HG02763 (cell line): Measurements from ENCODE around the gene PLAAT5.
"Not testable (repeated sequence)": the region's sequence is repeated elsewhere in the genome, so short reads cannot be mapped to it uniquely, and the experiment has no call there.

Source experiments
- ATAC-seq: cut with Tn5 transposase; IDR thresholded peaks from one replicate; pipeline ENCODE4 v1.9.1; 2021; ENCODE audit warnings: mild to moderate bottlenecking, moderate library complexity; ENCODE audit not compliant: unreplicated experiment

The PLAAT5 gene, protein sequence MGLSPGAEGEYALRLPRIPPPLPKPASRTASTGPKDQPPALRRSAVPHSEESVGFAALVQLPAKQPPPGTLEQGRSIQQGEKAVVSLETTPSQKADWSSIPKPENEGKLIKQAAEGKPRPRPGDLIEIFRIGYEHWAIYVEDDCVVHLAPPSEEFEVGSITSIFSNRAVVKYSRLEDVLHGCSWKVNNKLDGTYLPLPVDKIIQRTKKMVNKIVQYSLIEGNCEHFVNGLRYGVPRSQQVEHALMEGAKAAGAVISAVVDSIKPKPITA

DNA sequence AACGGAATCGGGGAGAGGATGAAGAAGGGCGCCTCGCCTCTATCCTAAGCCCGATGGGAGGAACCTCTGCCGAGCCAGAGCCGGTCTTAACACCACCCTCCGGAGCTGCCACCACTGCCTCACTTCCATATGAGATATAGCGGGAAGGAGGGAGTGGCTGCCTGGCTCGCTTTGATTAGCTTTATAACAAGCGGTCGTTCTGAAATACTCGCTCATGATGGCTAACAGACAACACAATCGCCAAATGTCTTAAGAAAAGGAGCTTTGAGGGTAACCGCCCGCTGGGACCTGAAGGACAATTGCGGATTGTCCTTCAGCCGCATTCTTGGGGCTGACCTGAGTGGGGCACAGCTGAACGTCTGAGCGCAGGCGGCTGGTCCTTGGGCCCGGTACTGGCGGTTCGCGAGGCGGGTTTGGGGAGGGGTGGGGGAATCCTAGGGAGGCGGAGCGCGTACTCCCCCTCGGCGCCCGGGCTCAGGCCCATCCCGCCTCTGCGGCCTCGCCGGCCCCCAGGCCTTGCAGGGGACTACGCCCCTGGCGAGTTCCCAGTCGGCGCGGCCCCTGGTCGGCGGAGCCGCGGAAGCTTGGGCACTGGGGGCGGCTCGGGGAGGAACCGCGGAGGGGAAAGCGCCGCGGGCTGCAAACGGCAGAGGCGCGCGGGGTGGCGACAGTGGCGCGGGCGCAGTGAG is at the start of gene PLAAT5:
PLAAT5 (minus strand) TSS at position 617 of the 689 bp plus-strand sequence; CDS start at position 484, 133 bp downstream.
- no peak for ATAC-seq

DNA sequence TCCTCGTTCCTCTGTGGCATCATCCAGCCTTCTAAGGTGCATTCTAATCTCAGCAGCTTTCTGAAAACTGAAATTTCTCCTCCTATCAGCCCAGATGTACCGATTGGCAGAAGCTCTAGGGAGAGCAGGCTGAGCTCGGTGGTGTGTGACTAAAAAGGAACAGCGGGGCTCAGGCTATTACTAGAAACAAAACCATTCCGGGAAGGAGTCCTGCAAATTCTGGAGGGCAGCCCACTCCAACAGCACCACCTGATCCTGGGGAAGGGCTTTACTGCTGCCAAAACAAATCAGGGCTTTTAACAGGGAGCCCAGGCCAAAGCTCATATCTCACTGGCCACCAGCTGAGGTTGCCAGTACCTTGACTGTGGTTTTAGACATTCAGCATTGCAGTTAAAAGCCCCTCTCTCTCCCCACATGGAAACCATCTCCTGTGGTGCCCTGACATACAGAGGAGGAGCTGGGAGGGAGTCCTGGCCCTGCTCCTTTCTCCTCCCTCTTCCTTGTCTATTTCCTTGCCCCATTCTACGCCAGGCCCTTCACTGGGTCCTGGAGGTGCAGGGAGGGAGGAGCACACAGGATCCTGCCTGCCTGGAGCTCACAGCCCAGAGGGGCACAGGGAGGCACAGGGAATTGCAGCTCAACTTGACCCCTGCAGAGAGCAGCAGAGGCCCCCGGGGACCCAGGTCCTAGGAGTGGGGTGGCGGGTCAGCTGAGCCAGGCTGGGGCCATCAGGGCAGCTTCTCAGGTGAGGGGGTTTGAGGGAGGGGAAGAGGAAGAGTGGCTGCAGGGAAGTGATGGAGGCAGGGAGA is 46.5 kb upstream of the PLAAT5 start:
- no peak for ATAC-seq

DNA sequence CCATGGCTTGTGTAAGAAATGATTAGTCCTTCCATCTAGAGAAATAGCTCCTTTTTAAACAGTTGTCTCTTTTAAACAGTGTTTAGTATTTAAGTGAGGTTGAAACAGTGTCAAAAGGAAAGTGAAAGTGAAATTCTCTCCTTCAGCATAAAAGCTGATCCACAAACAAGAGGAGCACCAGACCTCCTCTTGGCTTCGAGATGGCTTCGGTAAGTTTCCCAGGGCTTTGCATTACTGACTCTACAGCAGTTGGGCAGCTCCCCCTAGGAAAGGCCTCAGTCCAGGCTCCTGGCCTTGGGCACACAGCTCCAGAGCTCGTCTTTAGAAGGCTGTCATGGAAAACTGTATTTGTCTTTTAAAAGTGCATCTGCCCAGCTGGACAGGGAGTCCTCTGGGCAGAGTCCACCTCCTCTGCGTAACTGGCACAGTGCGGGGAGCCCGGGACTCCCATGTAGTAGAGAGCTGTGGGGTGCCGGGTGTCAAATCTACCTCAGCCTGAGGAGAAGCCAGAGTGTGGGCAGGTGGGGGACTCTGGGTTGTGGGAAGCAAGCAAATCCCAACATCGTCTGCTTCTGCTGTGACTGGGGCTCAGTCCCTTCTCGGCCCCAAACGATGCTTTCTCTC is 45.8 kb upstream of the PLAAT5 start, which contains the start of gene PLAAT4:
PLAAT4 (plus strand) TSS at position 140 of the 624 bp plus-strand sequence; CDS start at position 201, 61 bp downstream.
- ATAC-seq: no peak

DNA sequence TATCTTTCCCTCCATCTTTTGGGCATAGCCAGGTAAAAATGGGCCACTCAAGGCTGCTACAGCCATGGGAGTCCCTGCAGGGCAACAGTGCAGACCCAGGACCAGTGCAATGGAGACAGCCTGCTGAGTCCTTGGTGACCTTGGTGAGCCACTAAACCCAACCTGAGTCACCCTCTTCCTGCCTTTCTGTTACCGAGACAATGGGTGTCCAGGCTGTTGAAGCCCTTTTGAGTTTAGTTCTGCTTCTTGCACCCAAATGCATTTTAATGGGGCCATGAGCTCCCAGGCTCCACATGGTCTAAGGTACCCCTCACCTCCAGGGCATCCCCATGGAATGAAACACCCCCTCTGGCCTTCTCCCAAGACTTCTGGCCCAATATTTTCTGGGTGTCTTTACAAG is 44.8 kb upstream of the PLAAT5 start:
- no peak for ATAC-seq

DNA sequence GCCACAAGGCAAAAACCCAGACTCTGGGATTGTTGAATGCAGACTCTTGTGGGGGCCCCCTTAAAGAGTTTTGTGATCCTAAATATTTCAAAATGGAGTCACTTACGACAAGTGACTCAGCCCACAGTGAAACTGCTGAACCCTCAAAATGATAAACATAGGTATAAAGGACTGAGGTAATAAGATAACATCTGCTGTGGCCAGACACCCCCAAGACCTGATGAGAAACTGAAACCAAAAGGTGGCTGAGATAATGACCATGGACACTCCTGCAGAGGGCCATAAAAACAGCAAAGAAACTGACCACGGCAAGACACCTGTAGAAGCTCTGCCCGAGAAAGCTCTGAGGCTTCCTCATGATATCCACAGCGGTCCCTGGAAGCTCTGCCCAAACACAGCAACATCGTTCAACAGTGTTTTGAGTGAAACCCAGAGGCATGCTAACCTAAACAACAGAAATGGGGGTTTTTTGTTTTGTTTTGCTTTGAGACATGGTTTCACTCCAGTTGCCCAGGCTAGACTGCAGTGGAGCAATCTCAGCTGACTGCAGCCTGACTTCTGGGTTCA is 44.0 kb upstream of the PLAAT5 start:
- no peak for ATAC-seq

DNA sequence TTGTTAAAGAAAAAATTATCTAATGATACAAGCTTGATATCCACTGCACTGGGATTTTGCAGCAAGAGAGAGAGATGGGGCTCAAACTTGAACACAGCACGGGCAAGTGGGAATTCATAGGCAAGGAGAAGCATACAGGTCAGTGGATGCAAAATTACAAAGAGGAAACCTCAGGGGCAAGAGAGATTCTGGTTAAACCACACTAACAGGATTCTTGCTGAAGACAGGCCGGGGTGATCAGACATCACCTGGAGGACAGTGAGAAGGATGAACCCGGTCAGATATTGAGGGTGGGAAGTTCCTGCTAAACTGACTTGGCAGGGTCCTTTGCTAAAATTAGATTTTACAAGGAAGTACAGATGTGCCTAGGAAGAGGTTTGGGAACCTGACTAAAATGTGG is 43.1 kb upstream of the PLAAT5 start:
- no peak for ATAC-seq

DNA sequence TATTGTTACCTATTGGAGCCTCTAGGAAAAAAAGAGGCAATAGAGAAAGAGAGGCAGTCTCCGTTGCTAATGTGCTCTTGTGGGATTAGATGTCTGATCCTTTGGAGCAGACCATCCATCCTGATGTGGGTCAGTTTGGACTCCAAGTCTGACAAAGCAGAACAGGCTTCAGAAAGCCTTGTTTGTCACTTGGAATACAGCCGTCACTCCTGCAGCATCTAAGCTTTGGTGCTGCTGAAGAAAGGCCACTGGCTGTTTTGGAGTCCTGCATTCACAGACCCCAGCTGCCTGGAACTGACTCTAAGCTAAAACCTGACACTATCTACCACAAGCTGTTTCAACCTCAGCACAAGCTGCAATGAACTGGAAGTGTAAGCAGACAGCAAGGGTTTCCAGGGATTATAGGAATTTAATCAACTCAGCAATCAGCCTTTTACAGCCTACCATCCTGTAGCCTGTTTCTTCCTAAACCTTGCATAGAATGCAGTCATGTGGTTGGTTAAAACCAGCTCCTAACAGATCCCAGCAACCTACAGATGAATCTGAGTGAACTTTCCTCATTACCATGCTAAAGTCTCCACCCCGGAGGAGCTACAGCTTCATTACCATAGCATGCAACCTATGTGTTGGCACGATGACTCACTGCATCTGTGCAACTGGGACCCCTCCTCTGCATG is 42.0 kb upstream of the PLAAT5 start:
- no peak for ATAC-seq

DNA sequence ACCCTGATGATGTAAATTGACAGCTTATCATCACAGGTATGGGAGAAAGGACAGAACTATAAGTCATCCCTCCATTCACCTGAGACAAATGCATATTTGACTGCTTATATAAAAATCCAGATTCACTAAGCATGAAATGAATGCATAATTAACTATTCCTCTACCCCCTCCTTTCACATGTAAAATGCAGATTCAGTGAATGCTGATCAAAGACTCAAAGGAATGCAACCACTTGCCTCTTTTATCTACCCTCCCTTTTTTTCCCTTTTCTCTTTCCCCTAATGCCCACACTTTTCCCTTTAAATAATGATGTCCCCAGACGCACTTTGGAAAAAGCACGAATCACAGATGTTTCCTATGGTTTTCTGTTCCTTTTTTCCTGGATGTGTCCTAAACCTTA is 41.1 kb upstream of the PLAAT5 start:
- no peak for ATAC-seq

DNA sequence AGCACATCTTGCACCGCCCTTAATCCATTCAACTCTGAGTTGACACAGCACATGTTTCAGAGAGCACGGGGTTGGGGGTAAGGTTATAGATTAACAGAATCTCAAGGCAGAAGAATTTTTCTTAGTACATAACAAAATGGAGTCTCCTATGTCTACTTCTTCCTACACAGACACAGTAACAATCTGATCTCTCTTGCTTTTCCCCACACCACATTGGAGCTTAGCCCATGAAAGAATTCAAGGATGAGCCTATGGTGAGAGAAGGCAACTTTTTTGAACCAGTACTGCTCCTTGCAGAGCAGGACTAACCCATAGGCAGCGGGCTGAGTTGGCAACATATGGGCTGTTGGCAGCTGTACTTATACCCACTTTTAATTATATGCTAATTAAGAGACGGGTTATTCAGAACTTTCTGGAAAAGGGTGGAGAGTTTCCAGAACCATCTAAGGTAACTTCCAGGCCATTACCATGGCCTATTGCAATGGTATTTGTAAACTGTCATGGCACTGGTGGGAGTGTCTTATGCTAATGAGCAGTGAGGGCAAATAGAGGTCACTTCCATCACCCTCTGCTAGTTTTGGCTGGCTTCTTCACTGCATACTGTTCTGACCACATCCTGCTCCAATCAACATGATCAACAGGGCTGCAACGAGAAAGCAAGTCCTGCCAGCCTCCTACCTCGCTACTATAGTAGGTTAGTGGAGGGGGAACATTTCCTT is 40.3 kb upstream of the PLAAT5 start:
- ATAC-seq: peak; percentile 78

DNA sequence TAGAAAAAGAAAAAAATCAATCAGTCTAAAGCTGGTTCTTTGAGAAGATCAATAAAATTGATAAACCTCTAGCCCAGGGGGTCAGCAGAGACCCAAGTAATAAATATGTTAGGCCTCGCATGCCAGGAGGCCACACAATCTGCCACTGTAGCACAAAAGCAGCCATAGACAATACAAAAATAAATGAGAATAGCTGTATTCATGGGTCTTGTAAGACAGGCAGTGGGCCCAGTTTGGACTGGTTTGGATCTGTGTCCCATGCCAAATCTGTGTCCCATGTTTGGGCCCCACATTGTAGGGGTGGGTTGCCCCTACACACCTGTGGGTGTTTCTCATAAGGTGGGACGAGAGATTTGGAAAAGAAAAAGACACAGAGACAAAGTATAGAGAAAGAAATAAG is 39.1 kb upstream of the PLAAT5 start:
- ATAC-seq: no peak

DNA sequence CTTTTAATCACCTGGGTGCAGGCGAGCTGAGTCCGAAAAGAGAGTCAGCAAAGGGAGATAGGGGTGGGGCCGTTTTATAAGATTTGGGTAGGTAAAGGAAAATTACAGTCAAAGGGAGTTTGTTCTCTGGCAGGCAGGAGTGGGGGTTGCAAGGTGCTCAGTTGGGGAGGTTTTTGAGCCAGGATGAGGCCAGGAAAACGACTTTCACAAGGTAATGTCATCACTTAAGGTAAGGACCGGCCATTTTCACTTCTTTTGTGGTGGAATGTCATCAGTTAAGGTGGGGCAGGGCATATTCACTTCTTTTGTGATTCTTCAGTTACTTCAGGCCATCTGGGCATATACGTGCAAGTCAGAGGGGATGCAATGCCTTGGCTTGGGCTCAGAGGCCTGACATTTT is 38.4 kb upstream of the PLAAT5 start:
- not testable (repeated sequence) for ATAC-seq

DNA sequence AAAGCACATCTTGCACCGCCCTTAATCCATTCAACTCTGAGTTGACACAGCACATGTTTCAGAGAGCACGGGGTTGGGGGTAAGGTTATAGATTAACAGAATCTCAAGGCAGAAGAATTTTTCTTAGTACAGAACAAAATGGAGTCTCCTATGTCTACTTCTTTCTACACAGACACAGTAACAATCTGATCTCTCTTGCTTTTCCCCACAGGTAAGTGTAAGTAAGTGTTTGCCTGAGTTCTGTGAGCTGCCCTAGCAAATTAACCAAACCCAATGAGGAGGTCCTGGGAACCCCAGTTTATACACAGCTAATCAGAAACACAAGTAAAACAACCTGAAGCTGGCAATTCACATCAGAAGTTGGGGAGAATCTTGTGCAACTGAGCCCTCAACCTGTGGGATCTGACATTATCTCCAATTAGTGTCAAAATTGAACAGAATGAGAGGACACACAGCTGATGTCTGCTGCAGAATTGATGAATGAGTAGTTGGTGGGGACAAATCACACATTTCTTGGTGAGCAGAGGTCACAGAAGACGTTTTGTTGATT is 37.8 kb upstream of the PLAAT5 start:
- ATAC-seq: not testable (repeated sequence)

DNA sequence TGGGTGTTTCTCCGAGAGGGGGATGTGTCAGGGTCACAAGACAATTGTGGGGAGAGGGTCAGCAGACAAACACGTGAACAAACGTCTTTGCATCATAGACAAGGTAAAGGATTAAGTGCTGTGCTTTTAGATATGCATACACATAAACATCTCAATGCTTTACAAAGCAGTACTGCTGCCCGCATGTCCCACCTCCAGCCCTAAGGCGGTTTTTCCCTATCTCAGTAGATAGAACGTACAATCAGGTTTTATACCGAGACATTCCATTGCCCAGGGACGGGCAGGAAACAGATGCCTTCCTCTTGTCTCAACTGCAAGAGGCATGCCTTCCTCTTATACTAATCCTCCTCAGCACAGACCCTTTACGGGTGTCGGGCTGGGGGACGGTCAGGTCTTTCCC is 37.2 kb upstream of the PLAAT5 start:
- ATAC-seq: not testable (repeated sequence)

DNA sequence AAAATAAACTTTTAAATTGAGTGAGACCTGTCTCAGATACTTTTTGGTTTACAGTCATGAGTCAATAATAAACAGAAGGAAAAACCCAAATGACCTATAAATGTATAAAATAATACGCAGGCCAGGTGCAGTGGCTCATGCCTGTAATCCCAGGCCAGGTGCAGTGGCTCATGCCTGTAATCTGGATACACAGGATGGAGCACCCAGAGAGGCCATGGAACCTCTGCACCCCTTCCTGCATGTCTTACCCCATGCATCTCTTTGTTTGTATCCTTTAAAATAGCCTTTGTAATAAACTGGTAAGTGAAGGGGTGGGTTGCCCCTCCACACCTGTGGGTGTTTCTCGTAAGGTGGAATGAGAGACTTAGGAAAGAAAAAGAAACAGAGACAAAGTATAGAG is 36.7 kb upstream of the PLAAT5 start:
- ATAC-seq: no peak

DNA sequence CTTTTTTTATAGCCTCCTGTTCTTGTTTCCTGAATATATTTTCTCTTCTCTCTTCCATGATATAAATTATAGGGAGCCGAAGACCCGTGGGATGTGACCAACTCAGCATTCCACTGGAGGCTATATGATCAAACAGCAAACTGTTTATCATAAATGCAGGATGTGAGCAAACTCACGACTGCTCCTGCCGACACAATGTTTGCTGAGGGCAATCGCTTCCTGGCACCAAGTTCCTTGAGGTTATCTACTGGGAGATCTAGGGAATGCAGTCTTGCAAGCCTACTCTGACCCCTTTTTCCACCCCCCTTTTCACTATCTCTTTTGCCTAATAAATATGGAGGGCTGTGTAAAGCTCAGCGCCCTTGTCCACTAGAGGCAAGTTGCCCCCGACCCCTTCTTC is 32.2 kb upstream of the PLAAT5 start:
- ATAC-seq: no peak

DNA sequence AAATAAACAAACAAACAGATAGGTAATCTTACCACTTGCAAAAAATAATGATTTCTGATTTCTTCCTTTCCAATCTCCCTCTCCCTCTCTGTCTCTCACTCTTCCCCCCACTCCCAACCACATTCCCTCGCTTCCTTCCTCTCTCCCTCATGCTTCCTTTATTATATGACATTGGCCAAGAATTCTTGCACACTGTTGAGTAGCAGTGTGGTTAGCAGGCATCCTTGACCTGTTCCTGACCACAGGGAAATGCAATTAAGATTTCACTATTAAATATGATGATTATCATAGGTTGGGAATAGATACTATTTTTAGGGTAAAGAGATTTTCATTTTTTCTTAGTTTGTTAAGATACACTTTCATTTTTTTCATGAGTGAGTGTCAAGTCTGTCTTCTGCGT is 30.9 kb upstream of the PLAAT5 start:
- ATAC-seq: no peak

DNA sequence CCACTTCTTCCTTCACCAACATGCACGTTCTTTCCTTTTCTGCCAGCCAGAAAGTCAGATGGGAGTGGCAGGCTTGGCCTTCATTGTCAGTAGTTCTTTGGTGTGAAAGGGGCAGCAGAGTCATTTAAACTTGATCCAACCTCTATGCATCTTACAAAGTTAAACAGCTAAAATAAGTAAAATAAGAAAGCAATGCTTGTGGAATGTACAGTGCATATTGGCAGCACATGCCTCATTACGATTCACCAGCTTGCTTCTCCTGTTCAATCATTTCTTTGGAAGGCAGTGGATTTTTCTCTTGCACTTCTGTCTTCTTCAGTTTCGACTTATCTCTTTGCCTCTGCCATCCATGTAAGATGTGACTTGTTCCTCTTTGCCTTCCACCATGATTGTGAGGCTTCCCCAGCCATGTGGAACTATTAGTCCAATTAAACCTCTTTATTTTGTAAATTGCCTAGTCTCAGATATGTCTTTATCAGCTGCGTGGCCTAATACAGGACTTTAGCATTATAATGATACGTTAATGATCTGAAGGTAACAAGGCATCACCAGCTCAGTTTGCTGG is 29.7 kb upstream of the PLAAT5 start:
- ATAC-seq: no peak

DNA sequence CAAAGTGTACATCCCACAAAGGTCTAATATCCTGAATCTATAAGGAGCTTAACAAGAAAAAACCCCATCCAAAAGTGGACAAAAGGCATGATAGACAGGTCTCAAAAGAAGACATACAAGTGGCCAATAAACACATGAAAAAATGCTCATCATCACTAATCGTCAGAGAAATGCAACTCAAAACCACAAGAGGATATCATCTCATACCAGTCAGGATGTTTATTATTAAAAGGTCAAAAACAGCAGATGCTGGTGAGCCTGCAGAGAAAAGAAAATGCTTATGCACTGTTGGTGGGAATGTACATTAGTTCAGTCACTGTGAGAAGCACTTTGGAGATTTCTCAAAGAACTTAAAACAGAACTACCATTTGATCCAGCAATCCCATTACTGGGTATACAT is 27.6 kb upstream of the PLAAT5 start:
- no peak for ATAC-seq

DNA sequence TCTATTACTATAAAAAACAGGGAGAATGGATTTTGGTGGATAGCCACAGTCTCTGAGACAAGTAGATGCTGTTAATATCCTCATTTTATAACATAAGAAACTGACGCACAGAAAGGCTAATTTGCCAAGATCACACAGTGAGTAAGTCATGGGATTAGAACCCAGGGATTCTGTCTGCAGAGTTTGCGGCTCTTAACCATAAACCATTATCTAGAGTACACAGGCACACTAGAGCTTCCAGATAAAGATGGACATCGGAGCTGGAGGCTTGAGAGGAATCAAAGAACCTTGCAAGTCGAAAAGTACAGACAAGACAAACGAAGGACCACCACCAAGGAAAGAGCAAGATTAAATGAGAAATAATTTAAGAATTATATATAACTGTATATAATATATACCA is 26.2 kb upstream of the PLAAT5 start:
- no peak for ATAC-seq
